ENCODE results near the gene SLC2A4.
A peak's percentile ranks its signal among the peaks of the same experiment; 100 is the strongest.

The SLC2A4 gene

DNA sequence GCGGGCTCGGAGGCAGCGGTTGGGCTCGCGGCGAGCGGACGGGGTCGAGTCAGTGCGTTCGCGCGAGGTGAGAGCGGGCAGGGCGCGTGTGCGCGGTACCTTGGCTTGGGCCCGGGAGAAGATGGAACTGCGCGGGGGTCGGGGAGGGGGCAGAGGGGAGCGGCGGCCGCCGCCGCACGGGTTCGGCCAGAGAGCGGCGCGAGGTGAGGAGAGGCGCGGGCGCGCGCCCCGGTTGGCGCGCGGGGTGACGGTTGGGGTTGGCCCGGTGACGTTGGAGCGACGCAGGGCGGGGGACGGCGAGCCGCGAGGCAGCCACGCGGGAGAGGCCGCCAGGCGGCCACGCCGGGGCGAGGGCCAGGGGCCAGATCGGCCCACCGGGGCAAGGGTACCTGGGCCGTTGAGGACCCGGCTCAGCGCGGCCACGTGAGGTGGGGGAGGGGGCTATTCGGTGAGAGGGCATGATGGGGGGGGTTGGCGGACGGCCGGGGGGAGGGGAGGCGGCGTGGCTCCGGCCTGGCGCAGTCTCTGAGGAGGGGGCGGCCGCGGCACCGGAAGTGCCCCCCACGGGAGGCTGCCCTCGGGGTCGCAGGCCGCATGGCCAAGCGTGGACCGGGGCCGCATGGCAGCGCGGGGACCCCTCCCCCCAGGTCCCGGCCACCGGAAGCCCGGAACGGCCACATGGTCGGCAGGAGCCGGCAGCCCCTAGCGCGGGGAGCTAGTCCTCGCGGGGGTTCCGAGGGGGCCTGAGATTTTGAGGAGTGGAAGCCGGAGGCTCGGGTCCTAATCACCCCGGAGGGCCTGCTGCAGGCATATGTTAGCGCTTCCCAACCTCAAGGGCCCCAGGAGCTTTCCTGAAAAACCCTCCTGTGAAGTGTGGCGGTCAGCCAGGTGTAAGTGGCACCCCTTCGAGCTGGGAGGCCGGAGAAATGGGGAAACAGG lies 26.4 kb downstream of the SLC2A4 start:
- DNase-seq: no peak

GRCh38 chr17:7308625-7309433 lies 27.3 kb downstream of the SLC2A4 start:
- DNase-seq: peak; percentile 49

GRCh38 chr17:7309628-7310027 lies 28.1 kb downstream of the SLC2A4 start:
- no peak for DNase-seq

GRCh38 chr17:7311110-7311705 lies 29.7 kb downstream of the SLC2A4 start:
- DNase-seq: no peak

DNA sequence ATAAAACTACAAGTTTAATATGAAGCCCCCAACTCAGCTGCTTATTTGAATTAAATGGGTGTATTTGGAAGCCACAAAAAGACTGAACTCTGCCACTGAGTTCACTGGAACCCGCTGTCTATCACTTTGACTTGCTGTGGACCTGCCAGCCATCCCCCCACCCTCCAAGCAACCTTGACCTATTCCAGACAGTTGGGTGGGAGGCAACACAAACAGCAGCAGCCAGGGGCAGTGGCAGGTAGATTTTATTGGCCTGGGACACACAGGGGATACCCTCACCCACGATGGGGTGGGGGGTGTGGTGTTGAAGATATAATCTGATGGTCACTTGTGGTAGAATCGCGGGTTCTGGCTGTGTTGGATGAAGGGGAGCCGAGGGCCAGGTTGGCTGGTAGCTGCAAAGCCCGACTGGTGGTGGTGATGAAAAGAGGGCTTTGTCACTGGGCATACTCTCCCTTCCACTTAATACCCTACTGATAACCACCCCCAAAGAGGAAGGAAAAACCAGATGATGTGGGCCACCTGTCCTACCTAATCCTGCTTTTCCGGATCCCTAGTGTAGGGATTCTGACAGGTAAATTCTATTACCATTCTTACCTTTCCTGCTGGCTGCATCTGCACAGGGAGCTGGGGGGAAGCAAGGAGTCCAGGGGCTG lies 31.0 kb downstream of the SLC2A4 start:
- DNase-seq: no peak

GRCh38 chr17:7313088-7313889 lies 31.8 kb downstream of the SLC2A4 start:
- DNase-seq: no peak

DNA sequence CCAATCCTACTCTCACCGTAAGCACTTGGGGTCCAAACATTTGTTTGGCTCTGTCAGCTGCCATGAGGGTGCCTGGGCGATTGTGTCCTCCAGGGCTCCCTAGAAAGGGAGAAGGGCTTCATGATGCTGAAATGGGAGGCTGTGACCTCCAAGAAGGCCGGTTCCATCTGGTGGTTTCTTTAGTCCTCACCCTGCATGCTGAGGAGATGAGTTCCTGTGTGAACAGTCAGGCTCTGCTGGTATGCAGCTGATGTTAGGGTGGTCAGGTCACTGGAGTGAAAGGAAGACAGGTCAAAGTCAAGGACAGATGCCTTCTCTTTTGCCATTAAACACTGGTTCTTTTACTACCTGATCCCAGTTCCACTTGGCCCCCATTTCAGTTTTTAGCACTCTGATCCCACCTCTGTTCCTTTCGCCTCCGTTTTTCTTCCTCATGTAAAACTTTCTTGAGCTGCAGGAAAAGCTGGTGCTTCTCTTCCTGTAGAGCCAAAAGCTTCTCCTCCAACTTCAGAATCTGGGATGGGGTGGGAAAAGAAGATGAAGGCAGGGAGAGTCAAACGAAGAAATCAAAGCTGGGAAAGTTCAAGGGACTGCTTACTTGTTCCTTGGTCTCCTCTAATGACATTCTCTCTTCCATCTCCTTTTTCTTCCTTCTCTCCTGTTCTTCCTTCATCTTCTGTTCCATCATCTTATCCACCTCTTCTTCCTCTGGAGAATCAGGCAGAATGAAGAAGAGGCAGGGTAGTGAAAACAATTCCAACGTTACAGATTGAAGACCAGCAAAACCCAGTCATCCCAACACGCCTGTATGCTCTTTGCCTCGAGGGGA lies 32.6 kb downstream of the SLC2A4 start:
- no peak for DNase-seq

- DNase-seq: peak; percentile 67
Measured at GRCh38 chr17:7314719-7315569, 33.4 kb downstream of the SLC2A4 start, which contains the start of gene GPS2. Gene GPS2 (minus strand): TSS chr17:7315360. CDS start chr17:7315052, 308 bp downstream.

- DNase-seq: no peak
Measured at GRCh38 chr17:7315570-7316235, 34.2 kb downstream of the SLC2A4 start.

DNA sequence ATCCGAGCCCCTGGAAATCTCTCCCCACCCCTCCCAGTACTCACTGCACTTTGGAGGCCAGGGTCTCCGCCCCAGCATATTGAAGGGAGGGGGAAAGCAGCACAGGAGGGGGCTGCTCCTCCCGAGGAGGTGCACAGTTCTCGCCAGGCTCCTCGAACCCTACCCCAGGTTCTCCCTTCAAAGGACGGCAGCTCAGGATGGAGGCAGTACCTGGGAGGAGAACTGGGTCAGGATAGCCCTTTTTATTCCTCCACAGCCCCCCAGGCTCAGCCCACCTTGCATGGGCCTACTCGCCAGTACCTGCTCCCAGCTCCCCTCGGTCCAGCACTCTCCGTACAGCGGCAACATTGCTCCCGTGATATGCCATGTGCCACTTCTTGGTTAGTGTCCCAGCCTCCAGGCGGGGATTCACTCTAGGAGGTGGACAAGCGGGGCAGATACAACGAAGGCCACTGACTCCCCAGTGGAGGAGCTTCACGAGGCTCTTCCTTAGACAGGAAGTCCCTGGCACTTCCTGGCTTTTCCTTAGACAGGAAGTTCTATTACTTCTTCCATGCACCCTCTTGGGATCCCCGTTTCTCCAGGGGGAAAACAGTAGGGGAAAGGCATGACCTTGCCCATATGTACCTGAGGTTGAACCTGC lies 35.8 kb downstream of the SLC2A4 start:
- DNase-seq: no peak

- no peak for DNase-seq
Measured at GRCh38 chr17:7318121-7318860, 36.8 kb downstream of the SLC2A4 start.

DNA sequence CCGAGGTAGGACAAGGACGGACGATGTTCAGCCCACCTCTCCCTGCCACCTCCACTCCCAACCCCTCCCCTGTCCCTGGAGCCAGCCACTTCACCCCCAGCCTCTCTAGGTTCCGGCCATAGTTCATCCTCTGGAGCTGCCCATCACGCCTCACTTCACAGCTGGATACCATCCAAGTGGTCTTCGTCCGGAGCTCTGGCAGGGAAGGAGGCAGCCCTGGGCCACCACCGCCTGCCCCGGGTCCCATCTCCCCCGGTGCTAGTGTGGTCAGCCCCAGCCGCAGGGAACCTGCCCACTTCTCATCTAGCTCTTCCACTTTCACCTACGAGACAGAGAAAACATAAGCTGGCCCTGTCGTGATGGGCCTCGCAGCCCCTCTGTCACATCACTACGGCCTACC lies 39.9 kb downstream of the SLC2A4 start:
- no peak for DNase-seq

- DNase-seq: no peak
Measured at GRCh38 chr17:7322520-7323194, 41.1 kb downstream of the SLC2A4 start.

DNA sequence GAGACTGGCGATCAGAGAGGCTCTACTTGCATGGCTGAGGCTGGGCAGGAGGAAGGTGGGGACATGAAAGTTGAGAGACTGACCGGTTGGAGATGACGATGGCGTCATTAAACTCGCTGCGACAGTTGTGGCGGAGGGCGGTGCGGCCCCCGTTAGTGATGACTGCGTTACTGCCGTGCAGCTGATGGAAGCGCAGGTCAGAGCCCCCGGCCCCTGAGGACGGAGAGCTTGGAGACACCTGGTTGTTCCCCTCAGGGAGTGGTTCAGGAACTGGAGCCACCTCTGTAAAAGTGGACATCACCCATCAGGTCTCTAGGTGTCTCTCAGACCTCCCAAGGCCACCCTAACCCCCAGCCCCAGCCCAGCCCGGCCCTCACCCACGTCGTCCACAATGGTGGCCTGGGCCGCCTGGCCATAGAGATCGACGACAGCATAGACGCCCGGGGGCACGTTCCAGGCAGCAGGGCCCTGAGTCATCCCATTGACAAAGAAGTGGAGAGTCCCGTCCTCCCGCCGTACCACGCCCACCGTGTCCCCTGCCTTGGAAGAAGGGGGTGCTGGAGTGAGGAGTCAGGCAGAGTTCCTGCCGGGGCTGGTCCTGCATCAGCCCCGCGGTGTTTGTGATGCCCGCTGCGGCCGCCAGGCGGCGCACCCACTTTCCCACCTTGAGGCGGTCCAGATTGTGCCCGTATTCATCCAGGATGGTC lies 42.4 kb downstream of the SLC2A4 start:
- peak; percentile 75 for DNase-seq

DNA sequence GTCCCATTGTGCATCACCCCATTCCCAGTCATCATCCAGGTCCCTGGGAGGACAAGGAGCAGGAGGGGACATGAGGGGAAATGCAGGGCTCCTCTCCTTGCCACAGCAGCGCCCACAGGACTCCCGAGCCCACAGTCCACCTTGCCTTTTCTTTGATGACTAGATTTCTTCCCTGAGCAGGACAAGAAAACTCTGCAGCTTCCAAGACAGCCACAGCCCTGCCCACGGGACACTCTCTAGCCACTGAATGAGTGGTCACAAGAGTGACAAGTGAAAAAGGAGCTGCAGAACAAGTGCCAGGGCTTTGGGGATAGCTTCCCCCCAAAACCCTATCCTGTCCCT lies 42.9 kb downstream of the SLC2A4 start:
- no peak for DNase-seq

- no peak for DNase-seq
Measured at GRCh38 chr17:7325031-7325528, 43.6 kb downstream of the SLC2A4 start.

GRCh38 chr17:7326186-7326585 lies 44.7 kb downstream of the SLC2A4 start:
- DNase-seq: no peak

Data from T1000 (cell line).